ENCODE data around the gene RPS16.

DNA sequence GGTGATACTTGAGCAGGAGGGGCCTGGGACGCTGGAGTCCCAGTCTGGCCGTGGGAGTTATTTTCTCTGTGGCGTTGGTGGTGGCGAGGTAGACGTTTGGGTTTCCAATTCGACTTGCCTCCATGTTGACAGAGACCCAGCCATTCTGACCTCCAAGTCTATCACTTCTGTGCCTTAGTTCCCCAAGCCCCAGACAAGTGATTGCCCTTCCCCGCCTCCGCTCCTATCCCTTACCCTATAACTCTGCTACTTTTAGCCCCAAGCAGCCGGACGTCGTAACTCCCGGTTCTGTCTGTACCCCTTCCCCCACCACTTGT, 45.4 kb upstream of the RPS16 start:
- TF ChIP-seq CTCF (IDR thresholded peaks at IDR 0.05) (no peak), ZFX (IDR thresholded peaks at IDR 0.05; ENCODE audit: borderline replicate concordance) (no peak)
